Esophagus muscularis mucosa (tissue), 4 donors: ENCODE results near the gene SLC36A1. TPM values are rescaled to one million over a fixed set of nuclear protein-coding genes. Genes with fewer than 3 reads are reported as not detected.

Experiments
- DNase-seq: peaks from one replicate; pipeline ENCODE4 v3.0.0-alpha.2; 2017; ENCODE audit errors: extremely low spot score
- H3K27ac ChIP-seq, 4 donors: fragments of 200-600 bp; sonication (generic); replicated peaks in 1 of 4; 1 replicate in 3 of 4; 2 replicates in 1 of 4; pipeline ENCODE4 v1.5.1; 2016 to 2019; ENCODE audit warnings: mild to moderate bottlenecking in 1 of 4
- H3K27me3 ChIP-seq, 4 donors: fragments of 200-600 bp; sonication (generic); one replicate each; pipeline versions ENCODE4 v1.5.1 to v1.6.0; 2016 to 2019
- H3K36me3 ChIP-seq, 4 donors: fragments of 200-600 bp; sonication (generic); one replicate each; pipeline ENCODE4 v1.5.1; 2016 to 2019
- H3K4me1 ChIP-seq, 4 donors: fragments of 200-600 bp; sonication (generic); one replicate each; pipeline ENCODE4 v1.5.1; 2016 to 2019
- H3K4me3 ChIP-seq, 4 donors: fragments of 200-600 bp; sonication (generic); 1 replicate in 2 of 4; 2 replicates in 2 of 4; pipeline ENCODE4 v1.5.1; 2016 to 2019; ENCODE audit warnings: mild to moderate bottlenecking in 4 of 4, moderate library complexity in 1 of 4
- H3K9me3 ChIP-seq, 4 donors: fragments of 200-600 bp; sonication (generic); 1 replicate in 3 of 4; 2 replicates in 1 of 4; pipeline ENCODE4 v1.5.1; 2016 to 2019
- CTCF ChIP-seq, 3 experiments: fragments of 200-600 bp in 2 of 3; fragments of 450-650 bp in 1 of 3; sonication (generic) in 2 of 3; IDR thresholded peaks; one replicate each; pipeline ENCODE4 v1.5.1; 2017 to 2019; ENCODE audit warnings: antibody characterized with exemption in 3 of 3, mild to moderate bottlenecking in 2 of 3, moderate library complexity in 1 of 3
- EP300 ChIP-seq: sonication (generic); formaldehyde crosslinking; IDR thresholded peaks from one replicate; pipeline ENCODE4 v1.6.1; 2017; ENCODE audit warnings: antibody characterized with exemption
- POLR2A ChIP-seq: fragments of 450-650 bp; IDR thresholded peaks from one replicate; pipeline ENCODE4 v1.6.1; 2017; ENCODE audit warnings: antibody characterized with exemption, moderate library complexity, mild to moderate bottlenecking, low read depth
- POLR2AphosphoS5 ChIP-seq, 2 donors: sonication (generic); formaldehyde crosslinking; IDR thresholded peaks; one replicate each; pipeline ENCODE4 v1.6.1; 2017; ENCODE audit warnings: antibody characterized with exemption in 2 of 2
- whole genome bisulfite sequencing: methylation state at CpG from one replicate; pipeline ENCODE4 v1.1.5; 2018; 5-methylcytosine and 5-hydroxymethylcytosine counted together
- intact Hi-C: fragments of 100-400 bp; cut with DNase I; formaldehyde crosslinking; loops from one replicate; pipeline ENCODE4 v1.15.1; 2023
- total RNA-seq, 4 donors: library from RNA; depleted of rRNA; stranded (reverse); fragments of >200 nt; gene quantifications; one replicate each; pipeline versions ENCODE4 v1.1.0 to v1.2.1, GENCODE V29; 2016

SLC36A1 gene
- total RNA-seq, 4 donors from 2014 or later = 5.1 to 13.7 (median 8.8) TPM

GRCh38 chr5:151495320-151495719 lies 47.9 kb downstream of the SLC36A1 start:
- Histone ChIP-seq H3K9me3 (no peaks in the 10 kb centered on the region), H3K27ac (no peak overlapping the region), H3K4me3 (no peak overlapping the region), H3K27me3 (no peaks in the 10 kb centered on the region), H3K4me1 (peaks cover 0 to 2% (median 0%) of the 10 kb centered on the region in 4 donors), H3K36me3 (peaks cover 0 to 15% (median 5%) of the 10 kb centered on the region in 4 donors)
- 93% methylated on average over 2 of the region's 2 CpGs for WGBS
- intact Hi-C loops = no loop called here
- TF ChIP-seq POLR2A = no peak
- no peak for TF ChIP-seq POLR2AphosphoS5 (IDR thresholded peaks at IDR 0.05)
- no peak for TF ChIP-seq CTCF (IDR thresholded peaks at IDR 0.05)
- no peak for TF ChIP-seq EP300
- no peak for DNase-seq

GRCh38 chr5:151496041-151496484 lies 48.7 kb downstream of the SLC36A1 start:
- H3K36me3 ChIP-seq = peaks cover 0 to 8% (median under 1%) of the 10 kb centered on the region in 4 donors
- no peak overlapping the region for H3K27ac ChIP-seq
- H3K4me3 ChIP-seq = no peak overlapping the region
- no peak for DNase-seq
- peaks cover 0 to 8% (median 3%) of the 10 kb centered on the region in 4 donors for H3K4me1 ChIP-seq
- intact Hi-C loops = no loop called here
- no peaks in the 10 kb centered on the region for H3K27me3 ChIP-seq
- 76% methylated on average over 14 of the region's 14 CpGs for WGBS
- no peaks in the 10 kb centered on the region for H3K9me3 ChIP-seq
- TF ChIP-seq CTCF (IDR thresholded peaks at IDR 0.05) = no peak
- TF ChIP-seq EP300 = no peak
- TF ChIP-seq POLR2AphosphoS5 (IDR thresholded peaks at IDR 0.05) = no peak
- TF ChIP-seq POLR2A = no peak

- no peak for DNase-seq
- no peak for TF ChIP-seq CTCF (IDR thresholded peaks at IDR 0.05)
- TF ChIP-seq POLR2A = no peak
- no peak for TF ChIP-seq EP300
- TF ChIP-seq POLR2AphosphoS5 (IDR thresholded peaks at IDR 0.05) = no peak
- 66% methylated on average over 3 of the region's 3 CpGs for WGBS
- Histone ChIP-seq H3K27ac (no peak overlapping the region), H3K4me3 (no peak overlapping the region), H3K27me3 (no peaks in the 10 kb centered on the region), H3K4me1 (peaks cover 0 to 8% (median 3%) of the 10 kb centered on the region in 4 donors), H3K36me3 (no peaks in the 10 kb centered on the region), H3K9me3 (no peaks in the 10 kb centered on the region)
- intact Hi-C loops = no loop called here
Observed at GRCh38 chr5:151497391-151498002, 50.1 kb downstream of the SLC36A1 start.

GRCh38 chr5:151498395-151499155 lies 51.2 kb downstream of the SLC36A1 start:
- Histone ChIP-seq H3K27ac (no peak overlapping the region), H3K4me1 (peaks cover 0 to 8% (median 3%) of the 10 kb centered on the region in 4 donors), H3K4me3 (no peak overlapping the region), H3K36me3 (no peaks in the 10 kb centered on the region), H3K27me3 (no peaks in the 10 kb centered on the region), H3K9me3 (no peaks in the 10 kb centered on the region)
- TF ChIP-seq POLR2A (no peak), CTCF (IDR thresholded peaks at IDR 0.05) (no peak), POLR2AphosphoS5 (IDR thresholded peaks at IDR 0.05) (no peak), EP300 (no peak)
- no peak for DNase-seq
- 87% methylated on average over 8 of the region's 8 CpGs for WGBS
- intact Hi-C loops = no loop called here
